G401.6 (cell line): ENCODE data around the gene C1orf122.
A peak's percentile ranks its signal among the peaks of the same experiment; 100 is the strongest.

Experiments
- FAIRE-seq: peaks from 2 replicates; lab custom pipeline; 2012; peaks lifted over from hg19 to GRCh38; lab: Jason Lieb, UNC

C1orf122 gene

GRCh38 chr1:37802439-37802838, 5.2 kb upstream of the C1orf122 start:
- no peak for FAIRE-seq

- FAIRE-seq: no peak
Observed at GRCh38 chr1:37807220-37807554, 403 bp upstream of the C1orf122 start.

GRCh38 chr1:37808369-37809319, 1.1 kb downstream of the C1orf122 start:
- FAIRE-seq: no peak

DNA sequence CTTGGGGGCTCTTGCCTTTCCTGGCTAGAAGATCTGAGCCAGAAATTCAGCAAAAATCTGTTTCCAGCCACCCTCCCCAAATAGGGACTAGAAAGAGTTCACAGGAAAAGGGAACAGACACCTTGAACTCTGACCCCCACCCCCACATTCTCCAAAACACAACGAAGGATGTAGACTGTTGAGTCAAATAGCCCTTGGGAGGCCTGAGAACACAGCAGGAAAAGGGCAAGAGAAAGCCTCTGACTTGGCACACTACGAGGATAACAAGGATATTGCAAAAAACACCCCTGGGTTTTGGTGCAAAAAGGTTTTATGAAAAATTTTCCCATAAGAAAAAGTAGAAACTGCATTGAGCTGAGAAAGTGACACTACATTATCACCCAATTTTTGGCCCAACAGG, 2.4 kb downstream of the C1orf122 start:
- FAIRE-seq: no peak

DNA sequence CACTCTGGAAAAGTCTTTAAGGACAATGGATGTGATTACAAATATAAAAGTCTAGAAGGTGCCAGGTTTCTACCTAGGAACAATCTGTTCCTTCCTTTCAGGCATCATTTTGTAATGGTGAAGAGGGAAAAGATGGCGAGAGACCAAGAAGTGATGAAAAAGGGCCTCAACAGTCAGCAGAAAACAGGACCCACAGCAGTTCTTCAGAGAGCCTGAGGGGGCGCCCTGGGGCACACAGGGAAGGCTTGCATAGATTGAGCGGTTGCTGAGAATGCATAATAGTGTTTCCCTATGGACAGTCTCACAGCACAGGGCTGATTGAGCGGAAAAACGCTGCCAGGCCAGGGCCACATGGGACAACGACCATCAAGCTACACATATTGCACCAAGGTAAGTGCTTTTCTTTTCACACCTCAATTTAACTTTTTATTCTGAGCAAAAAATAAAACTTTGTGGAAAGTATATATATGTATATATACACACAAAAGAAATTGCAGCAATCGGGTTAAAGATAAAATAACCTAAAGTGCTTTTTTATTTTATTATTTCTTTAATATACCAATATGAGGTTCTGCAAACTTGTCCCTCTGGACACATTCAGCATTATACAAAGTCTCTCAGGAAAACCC, 3.6 kb downstream of the C1orf122 start:
- FAIRE-seq: peak; percentile 93

DNA sequence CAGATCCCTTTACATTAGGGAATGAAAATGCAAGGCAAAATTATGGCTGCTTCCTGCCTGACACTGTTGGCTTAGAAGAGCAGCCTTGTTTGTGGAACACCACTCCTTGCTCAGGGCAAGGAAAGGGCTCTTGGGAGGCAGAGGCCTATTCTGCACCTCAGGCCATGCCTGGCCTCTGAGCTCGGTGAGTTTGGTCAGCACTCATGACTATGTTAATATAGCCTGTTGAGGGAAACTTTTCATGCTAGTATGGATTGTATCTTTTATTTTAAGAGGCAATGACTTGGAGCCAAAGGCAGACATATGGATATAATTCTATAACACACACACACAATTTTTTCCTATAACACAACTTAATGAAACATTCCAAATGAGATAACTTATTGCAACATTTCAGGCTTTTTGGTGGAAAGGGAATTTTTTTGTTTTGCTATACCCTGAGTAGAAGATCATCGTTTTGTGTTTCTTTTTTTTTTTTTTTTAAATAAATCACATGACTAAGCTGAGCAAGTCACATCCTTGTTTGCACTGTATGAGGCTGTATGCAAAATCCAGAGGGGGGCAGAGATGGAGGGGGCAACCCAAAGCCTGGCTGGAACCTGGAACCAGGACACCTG, 6.0 kb downstream of the C1orf122 start:
- no peak for FAIRE-seq

GRCh38 chr1:37814252-37814651, 6.7 kb downstream of the C1orf122 start:
- no peak for FAIRE-seq

GRCh38 chr1:37817481-37817880, 9.9 kb downstream of the C1orf122 start:
- FAIRE-seq: no peak

GRCh38 chr1:37821481-37821880, 13.9 kb downstream of the C1orf122 start:
- FAIRE-seq: no peak

DNA sequence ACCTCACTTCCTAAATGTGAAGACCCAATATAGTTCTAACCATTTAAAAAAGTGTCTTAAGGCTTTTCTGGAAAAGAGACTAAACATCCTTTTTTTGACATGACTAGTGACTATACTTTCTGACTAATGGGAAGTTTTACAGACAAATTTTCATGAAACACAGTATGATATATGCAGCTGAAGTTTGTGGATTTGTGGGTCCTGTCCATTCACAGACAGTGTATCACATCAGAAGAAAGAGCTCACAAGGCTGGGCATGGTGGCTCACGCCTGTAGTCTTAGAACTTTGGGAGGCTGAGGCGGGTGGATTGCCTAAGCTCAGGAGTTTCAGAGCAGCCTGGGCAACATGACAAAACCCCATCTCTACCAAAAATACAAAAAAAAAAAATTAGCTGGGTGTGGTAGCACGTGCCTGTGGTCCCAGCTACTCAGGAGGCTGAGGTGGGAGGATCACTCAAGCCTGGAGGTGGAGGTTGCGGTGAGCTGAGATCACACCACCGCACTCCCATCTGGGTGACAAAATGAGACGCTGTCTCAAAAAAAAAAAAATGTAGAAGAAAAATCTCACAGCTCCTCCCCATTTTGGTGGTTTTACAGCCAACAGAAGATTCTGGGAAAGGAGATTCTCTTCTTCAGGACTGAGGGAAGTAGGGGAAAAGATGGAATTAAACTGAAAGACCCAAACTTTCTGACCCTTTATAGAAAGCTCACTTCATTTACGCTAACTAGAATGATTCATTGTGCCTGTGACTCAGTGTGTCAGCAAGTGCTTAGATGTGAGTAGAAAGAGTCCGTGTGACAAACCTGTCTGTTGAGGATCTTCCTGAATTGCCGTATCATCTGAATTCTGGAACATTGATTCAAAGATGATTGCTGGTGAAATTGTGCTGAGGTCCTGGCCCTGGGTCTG, 15.6 kb downstream of the C1orf122 start:
- FAIRE-seq: no peak

DNA sequence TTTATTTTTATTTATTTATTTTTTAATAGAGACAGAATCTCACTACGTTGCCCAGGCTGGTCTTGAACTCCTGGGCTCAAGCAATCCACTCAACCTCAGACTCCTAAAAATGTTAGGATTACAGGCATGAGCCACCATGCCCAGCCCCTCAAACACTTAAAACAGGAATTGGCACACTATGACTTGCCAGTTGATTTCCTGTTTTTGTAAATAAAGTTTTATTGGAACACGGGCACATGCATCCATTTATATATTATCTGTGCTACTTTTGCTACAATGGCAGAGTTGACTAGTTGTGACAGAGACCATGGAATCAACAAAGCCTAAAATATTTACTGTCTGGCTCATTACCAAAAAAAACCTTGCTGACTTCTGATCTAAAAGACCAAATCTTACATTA, 16.4 kb downstream of the C1orf122 start:
- FAIRE-seq: no peak

GRCh38 chr1:37825506-37825905, 17.9 kb downstream of the C1orf122 start:
- no peak for FAIRE-seq

DNA sequence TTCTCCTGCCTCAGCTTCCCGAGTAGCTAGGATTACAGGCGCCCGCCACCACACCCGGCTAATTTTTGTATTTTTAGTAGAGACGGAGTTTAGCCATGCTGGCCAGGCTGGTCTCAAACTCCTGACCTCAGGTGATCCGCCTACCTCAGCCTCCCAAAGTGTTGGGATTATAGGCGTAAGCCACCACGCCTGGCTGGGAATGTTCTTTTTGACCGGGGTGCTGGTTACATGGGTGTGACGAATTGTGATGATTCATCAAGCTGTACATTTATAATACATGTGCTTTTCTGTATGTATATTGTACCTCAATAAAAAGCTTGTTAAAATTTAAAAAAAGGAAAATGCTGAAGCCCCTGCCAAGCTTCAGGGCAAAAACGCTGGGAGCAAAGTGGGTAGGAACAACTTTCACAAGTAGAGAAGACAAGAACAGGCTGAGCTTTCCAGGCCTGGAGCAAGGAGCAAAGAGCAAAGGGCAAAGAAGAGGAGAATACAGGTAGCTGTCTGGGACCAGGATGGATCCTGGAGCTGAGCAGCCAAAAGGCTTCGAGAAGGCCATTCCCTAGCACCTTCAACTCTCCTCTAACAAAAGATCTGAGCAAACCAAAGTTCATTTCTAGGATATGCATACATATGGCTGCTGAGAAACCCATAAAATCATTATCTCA, 21.0 kb downstream of the C1orf122 start:
- no peak for FAIRE-seq

GRCh38 chr1:37831109-37831508, 23.5 kb downstream of the C1orf122 start:
- FAIRE-seq: no peak

GRCh38 chr1:37831809-37832208, 24.2 kb downstream of the C1orf122 start:
- no peak for FAIRE-seq

GRCh38 chr1:37836788-37837187, 29.2 kb downstream of the C1orf122 start:
- FAIRE-seq: no peak

DNA sequence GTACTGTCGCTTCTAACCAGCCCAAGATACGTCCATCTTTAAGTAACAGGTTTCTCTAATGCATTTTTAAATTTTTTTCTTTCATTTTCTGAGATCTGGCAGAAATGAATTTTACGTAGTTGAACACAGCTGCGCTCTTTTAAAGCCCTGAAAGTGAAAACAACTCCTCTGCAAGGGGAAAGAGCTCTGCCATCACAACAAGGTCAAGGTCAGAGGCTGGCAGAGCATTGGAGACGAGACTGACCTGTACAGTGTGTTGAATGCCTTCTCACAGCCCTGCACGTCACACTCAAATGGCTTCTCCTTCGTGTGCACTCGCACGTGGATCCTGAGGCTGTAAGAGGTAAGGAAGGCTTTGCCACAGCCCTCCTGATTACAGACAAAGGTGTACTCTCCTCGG, 32.1 kb downstream of the C1orf122 start:
- no peak for FAIRE-seq

GRCh38 chr1:37840711-37841110, 33.1 kb downstream of the C1orf122 start:
- FAIRE-seq: no peak

DNA sequence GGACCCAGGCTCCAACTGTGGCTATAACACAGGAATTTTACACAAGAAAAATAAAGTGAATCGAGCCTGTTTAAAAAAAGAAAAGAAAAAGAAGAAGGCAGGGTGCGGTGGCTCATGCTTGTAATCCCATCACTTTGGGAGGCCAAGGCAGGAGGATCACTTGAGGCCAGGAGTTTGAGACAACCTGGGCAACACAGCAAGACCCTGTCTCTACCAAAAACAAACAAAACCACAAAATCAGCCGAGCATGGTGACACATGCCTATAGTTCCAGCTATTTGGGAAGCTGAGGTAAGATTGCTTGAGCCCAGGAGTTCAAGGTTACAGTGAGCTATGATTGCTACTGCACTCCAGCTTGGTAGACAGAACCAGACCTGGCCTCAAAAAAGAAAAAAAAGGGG, 34.1 kb downstream of the C1orf122 start:
- FAIRE-seq: no peak

DNA sequence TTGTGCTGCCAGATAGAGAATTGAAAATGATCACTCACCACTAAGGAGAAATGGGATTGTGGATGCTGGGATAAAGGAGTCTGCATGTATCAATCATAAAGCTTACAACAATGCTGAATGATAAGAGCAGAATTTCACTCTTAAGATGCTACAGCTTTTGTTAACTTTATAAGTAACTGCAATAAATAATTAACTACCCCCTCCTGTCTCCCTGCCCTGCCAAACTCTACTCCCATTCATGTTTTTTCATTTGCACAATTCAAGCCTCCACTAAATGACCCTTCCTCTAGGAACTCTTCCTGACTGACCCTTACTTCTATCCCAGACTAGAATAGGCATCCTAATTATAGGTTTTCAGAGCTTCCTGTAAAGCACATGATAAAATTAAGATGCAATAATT, 36.9 kb downstream of the C1orf122 start:
- FAIRE-seq: no peak

DNA sequence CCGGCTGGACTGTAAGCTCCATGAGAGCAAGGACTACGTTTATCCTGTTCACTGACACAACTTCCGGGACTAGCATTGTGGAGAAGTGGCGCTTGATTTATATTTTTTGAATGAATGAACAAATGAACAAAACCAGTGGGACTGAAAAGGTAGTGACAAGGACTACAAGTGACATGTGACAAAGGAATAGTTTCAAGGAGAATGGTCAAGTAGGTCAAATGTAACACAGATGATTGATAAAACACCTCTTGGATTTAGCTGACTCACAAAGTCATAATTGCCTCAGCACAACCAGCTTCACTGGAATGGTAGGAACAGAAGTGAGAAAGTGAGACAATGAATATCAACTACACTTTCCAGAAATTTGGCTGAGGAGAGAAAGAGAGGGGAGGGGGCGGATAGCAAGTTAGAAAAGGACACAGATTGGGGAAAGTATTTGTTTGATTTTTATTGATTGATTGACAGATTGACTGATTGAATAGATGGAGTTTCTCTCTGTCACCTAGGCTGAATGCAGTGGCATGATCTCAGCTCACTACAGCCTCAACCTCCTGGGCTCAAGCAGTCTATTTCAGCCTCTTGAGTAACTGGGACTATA, 37.6 kb downstream of the C1orf122 start:
- FAIRE-seq: no peak
